Measurements from ENCODE around the gene TRAPPC3L. TPM values are rescaled to one million over a fixed set of nuclear protein-coding genes. Genes with fewer than 3 reads are reported as not detected.
A peak's percentile ranks its signal among the peaks of the same experiment; 100 is the strongest.

Gene TRAPPC3L
- total RNA-seq, 4 donors from 2014 or later = not detected

DNA sequence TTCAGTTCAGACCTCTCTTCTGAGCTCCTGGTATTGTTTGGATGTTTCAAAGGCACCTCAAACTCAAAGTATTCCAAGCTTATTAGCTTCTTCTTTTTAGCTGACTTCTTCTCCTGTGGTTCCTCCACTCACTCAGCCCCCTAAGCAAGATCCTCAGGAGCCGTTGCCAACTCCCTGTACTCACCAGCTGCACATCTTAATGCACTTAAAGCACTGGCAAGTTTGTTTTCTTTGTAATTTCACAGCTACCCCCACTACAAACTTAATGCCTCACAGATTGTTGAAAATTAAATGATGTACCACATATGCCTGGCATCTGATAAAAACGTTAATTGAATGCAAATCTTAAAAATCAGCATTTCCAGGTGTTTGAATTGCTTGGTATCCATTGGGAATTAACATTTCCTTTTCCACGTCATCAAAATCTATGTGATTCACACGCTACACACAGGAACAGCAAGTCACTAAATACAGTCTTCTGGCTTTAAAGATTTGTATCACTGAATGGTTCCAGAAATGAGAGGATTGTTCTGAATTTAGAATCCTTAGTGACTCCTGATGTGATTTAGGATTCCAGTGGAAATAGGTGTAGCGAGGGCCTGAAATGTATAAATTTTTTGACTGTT is 59.8 kb downstream of the TRAPPC3L start:
- TF ChIP-seq CTCF (IDR thresholded peaks at IDR 0.05) = no peak
- no peak for TF ChIP-seq POLR2A (IDR thresholded peaks at IDR 0.05)
- no peak for DNase-seq
- no peak overlapping the region for H3K27ac ChIP-seq

GRCh38 chr6:116483616-116484015 is 61.9 kb downstream of the TRAPPC3L start:
- Histone ChIP-seq H3K36me3 (no peaks in the 10 kb centered on the region), H3K27me3 (no peaks in the 10 kb centered on the region), H3K27ac (no peak overlapping the region), H3K4me1 (no peaks in the 10 kb centered on the region), H3K9me3 (no peaks in the 10 kb centered on the region), H3K4me3 (no peak overlapping the region)
- DNase-seq = no peak
- TF ChIP-seq POLR2A (IDR thresholded peaks at IDR 0.05) = no peak
- TF ChIP-seq CTCF (IDR thresholded peaks at IDR 0.05) = no peak

More for the DNA sequence above, 59.8 kb downstream of the TRAPPC3L start:
- no peaks in the 10 kb centered on the region for H3K27me3 ChIP-seq
- no peaks in the 10 kb centered on the region for H3K36me3 ChIP-seq
- H3K9me3 ChIP-seq = no peaks in the 10 kb centered on the region
- H3K4me3 ChIP-seq = no peak overlapping the region
- no peaks in the 10 kb centered on the region for H3K4me1 ChIP-seq

GRCh38 chr6:116482780-116483179 is 62.7 kb downstream of the TRAPPC3L start:
- no peak for DNase-seq
- Histone ChIP-seq H3K36me3 (no peaks in the 10 kb centered on the region), H3K27ac (no peak overlapping the region), H3K9me3 (no peaks in the 10 kb centered on the region), H3K27me3 (no peaks in the 10 kb centered on the region), H3K4me1 (no peaks in the 10 kb centered on the region), H3K4me3 (no peak overlapping the region)
- TF ChIP-seq CTCF (IDR thresholded peaks at IDR 0.05) (no peak), POLR2A (IDR thresholded peaks at IDR 0.05) (no peak)

DNA sequence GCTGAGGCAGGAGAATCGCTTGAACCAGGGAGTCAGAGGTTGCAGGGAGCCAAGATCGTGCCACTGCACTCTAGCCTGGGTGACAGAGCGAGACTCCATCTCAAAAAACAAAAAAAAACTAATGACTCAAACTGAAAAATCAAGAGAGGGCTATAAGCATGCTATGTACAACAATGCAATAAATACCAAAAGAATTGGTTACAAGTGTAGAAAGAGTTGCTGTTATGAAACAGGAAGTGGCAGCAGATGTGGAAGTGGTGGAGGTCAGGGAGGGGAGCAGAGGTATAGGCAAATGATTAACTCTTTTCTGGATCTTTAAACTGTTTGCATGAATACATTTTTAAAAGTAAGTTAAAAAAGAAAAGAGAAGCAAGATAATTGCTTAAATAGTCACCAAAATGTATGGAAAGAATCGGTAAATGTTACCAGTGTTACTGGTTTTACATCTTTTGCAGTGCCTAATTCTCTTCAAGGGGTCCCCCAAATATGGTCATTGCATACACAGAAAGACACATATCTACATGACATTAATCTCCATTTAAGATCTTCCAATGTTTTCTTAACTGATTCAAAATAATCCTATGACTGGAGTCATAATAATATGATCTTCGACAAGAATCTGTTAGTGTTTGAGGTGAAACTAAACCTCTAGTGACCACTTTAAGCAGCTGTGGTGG is 69.3 kb downstream of the TRAPPC3L start:
- H3K4me3 ChIP-seq = peak overlapping the region in 1 of 4 donors; percentile 16
- H3K36me3 ChIP-seq = no peaks in the 10 kb centered on the region
- no peaks in the 10 kb centered on the region for H3K27me3 ChIP-seq
- peak in 2 of 3 donors; percentile 67 to 77 for DNase-seq
- peak overlapping the region in 3 of 4 donors; percentile 11 to 68 (median 57) for H3K27ac ChIP-seq
- H3K4me1 ChIP-seq = peaks cover 0 to 4% (median 0%) of the 10 kb centered on the region in 4 donors
- no peaks in the 10 kb centered on the region for H3K9me3 ChIP-seq
- TF ChIP-seq CTCF (IDR thresholded peaks at IDR 0.05) (no peak), POLR2A (IDR thresholded peaks at IDR 0.05) (no peak)

- H3K4me3 ChIP-seq = no peak overlapping the region
- no peaks in the 10 kb centered on the region for H3K9me3 ChIP-seq
- peaks cover 0 to 4% (median 0%) of the 10 kb centered on the region in 4 donors for H3K4me1 ChIP-seq
- TF ChIP-seq POLR2A (IDR thresholded peaks at IDR 0.05) (no peak), CTCF (IDR thresholded peaks at IDR 0.05) (no peak)
- DNase-seq = no peak
- no peaks in the 10 kb centered on the region for H3K27me3 ChIP-seq
- no peaks in the 10 kb centered on the region for H3K36me3 ChIP-seq
- H3K27ac ChIP-seq = peak overlapping the region in 2 of 4 donors; percentile 57 to 68
These were observed 70.3 kb downstream of the TRAPPC3L start for GRCh38 chr6:116475141-116475540.
